Measurements from ENCODE around the gene LYRM4. TPM values are rescaled to one million over a fixed set of nuclear protein-coding genes. Genes with fewer than 3 reads are reported as not detected.

The LYRM4 gene
- total RNA-seq, 1 donor from 2014 or later, result 19.2 TPM

- Histone ChIP-seq H3K4me3 (no peak overlapping the region), H3K27me3 (no peaks in the 10 kb centered on the region), H3K9me3 (no peaks in the 10 kb centered on the region), H3K27ac (no peak overlapping the region), H3K4me1 (no peaks in the 10 kb centered on the region), H3K36me3 (no peaks in the 10 kb centered on the region)
- intact Hi-C loops (cut with DNase I), result no loop called here
- DNase-seq (ENCODE audit: extremely low spot score in 2 of 2), result no peak
- TF ChIP-seq, protein P1, sequence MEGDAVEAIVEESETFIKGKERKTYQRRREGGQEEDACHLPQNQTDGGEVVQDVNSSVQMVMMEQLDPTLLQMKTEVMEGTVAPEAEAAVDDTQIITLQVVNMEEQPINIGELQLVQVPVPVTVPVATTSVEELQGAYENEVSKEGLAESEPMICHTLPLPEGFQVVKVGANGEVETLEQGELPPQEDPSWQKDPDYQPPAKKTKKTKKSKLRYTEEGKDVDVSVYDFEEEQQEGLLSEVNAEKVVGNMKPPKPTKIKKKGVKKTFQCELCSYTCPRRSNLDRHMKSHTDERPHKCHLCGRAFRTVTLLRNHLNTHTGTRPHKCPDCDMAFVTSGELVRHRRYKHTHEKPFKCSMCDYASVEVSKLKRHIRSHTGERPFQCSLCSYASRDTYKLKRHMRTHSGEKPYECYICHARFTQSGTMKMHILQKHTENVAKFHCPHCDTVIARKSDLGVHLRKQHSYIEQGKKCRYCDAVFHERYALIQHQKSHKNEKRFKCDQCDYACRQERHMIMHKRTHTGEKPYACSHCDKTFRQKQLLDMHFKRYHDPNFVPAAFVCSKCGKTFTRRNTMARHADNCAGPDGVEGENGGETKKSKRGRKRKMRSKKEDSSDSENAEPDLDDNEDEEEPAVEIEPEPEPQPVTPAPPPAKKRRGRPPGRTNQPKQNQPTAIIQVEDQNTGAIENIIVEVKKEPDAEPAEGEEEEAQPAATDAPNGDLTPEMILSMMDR (IDR thresholded peaks at IDR 0.05), result no peak
- TF ChIP-seq POLR2A (IDR thresholded peaks at IDR 0.05), result no peak
- no peak for TF ChIP-seq POLR2AphosphoS5 (IDR thresholded peaks at IDR 0.05; ENCODE audit: insufficient read depth in 1 of 2, low read depth in 1 of 2)
Measured at GRCh38 chr6:5294392-5295211, 33.9 kb upstream of the LYRM4 start.

DNA sequence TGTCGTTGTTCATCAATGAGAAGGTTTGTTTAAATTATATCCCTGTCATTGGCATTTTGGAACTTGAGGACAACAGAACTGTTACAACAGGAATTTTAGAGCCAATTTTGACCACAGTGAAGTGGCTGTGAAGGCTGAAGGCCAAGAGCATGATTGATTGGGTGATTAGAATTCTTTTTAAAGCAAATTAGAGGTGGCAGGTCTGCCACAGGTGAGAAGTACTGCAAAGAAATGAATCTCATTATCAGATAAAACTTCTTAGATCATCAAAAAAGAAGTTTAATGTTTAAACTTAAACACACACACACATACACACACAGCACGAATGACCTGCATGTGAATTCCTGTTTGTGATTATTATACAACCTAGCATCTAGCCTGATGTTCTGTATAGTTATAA lies 32.9 kb upstream of the LYRM4 start:
- intact Hi-C loops (cut with DNase I), result no loop called here
- Histone ChIP-seq H3K36me3 (no peaks in the 10 kb centered on the region), H3K4me1 (no peaks in the 10 kb centered on the region), H3K27me3 (no peaks in the 10 kb centered on the region), H3K9me3 (no peaks in the 10 kb centered on the region), H3K27ac (no peak overlapping the region), H3K4me3 (no peak overlapping the region)
- DNase-seq (ENCODE audit: extremely low spot score in 2 of 2), result no peak
- TF ChIP-seq POLR2AphosphoS5 (IDR thresholded peaks at IDR 0.05; ENCODE audit: insufficient read depth in 1 of 2, low read depth in 1 of 2) (no peak), POLR2A (IDR thresholded peaks at IDR 0.05) (no peak)
- TF ChIP-seq, protein P1 (IDR thresholded peaks at IDR 0.05), result no peak

DNA sequence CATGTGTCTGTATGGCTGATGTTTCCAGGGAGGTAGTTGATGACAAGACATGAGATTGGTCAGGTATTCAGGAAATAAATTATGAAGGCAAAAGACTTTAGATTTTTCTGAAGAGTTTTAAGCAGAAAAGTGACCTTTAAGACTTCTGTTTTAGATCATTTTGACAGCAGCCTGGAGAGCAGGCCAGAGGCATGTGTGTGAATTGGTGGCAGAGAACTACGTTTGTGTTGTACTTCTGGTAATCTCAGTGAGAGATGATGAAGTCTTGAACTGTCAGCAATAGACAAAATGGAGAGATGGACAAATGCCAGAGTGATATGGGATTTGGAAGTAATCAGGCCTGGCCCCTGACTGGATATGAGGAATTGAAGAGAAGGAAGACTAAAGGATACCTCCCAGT lies 31.4 kb upstream of the LYRM4 start:
- Histone ChIP-seq H3K4me3 (no peak overlapping the region), H3K27me3 (no peaks in the 10 kb centered on the region), H3K36me3 (no peaks in the 10 kb centered on the region), H3K27ac (no peak overlapping the region), H3K9me3 (no peaks in the 10 kb centered on the region), H3K4me1 (peaks cover 12% of the 10 kb centered on the region)
- intact Hi-C loops (cut with DNase I), result no loop called here
- TF ChIP-seq POLR2AphosphoS5 (IDR thresholded peaks at IDR 0.05; ENCODE audit: insufficient read depth in 1 of 2, low read depth in 1 of 2) (no peak), POLR2A (IDR thresholded peaks at IDR 0.05) (no peak)
- TF ChIP-seq, protein P1 (IDR thresholded peaks at IDR 0.05), result no peak
- no peak for DNase-seq (ENCODE audit: extremely low spot score in 2 of 2)

DNA sequence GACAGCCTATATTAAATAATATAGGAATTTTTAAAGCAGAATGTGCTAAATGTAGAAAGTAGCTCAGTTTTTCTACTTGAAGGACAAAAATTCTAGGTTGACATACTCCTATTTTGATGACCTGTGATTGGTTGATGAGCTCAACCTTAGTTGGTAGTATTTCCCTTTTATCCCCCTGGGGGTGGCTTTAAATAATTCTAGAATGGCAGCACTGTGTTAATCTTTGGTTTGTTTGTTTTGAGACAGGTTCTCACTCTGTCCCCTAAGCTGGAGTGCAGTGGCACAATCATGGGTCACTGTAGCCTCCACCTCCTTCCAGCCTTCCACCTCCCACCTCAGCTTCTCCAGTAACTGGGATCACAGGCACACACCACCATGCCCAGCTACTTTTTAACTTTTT lies 29.8 kb upstream of the LYRM4 start:
- Histone ChIP-seq H3K27me3 (no peaks in the 10 kb centered on the region), H3K9me3 (no peaks in the 10 kb centered on the region), H3K4me3 (no peak overlapping the region), H3K36me3 (no peaks in the 10 kb centered on the region), H3K4me1 (peaks cover 17% of the 10 kb centered on the region), H3K27ac (no peak overlapping the region)
- TF ChIP-seq POLR2A (IDR thresholded peaks at IDR 0.05) (no peak), POLR2AphosphoS5 (IDR thresholded peaks at IDR 0.05; ENCODE audit: insufficient read depth in 1 of 2, low read depth in 1 of 2) (no peak)
- TF ChIP-seq, protein P1 (IDR thresholded peaks at IDR 0.05), result no peak
- intact Hi-C loops (cut with DNase I), result no loop called here
- DNase-seq (ENCODE audit: extremely low spot score in 2 of 2), result no peak

DNA sequence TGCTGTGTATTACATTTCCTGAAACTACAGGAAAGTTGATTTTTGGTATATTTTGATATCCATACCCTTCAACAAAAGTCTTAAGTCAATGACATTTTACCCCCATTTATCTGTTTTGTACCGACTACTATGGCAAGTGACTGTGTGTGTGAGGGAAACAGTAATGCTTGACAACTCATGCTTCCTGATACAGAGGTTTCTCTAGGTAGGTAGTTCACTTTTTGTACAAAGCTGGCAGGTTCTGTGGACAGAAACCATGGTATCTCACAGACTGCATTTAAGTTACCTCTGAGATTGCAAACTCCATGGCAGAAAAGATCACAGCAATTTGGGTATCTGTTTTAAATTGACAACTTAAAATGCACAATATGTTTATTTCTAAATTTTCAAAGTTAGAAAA lies 29.3 kb upstream of the LYRM4 start:
- H3K9me3 ChIP-seq, result no peaks in the 10 kb centered on the region
- no peak overlapping the region for H3K4me3 ChIP-seq
- H3K27ac ChIP-seq, result no peak overlapping the region
- no peak for TF ChIP-seq POLR2AphosphoS5 (IDR thresholded peaks at IDR 0.05; ENCODE audit: insufficient read depth in 1 of 2, low read depth in 1 of 2)
- no peak for TF ChIP-seq POLR2A (IDR thresholded peaks at IDR 0.05)
- TF ChIP-seq, protein P1 (IDR thresholded peaks at IDR 0.05), result no peak
- intact Hi-C loops (cut with DNase I), result no loop called here
- no peak for DNase-seq (ENCODE audit: extremely low spot score in 2 of 2)
- H3K4me1 ChIP-seq, result peaks cover 17% of the 10 kb centered on the region
- no peaks in the 10 kb centered on the region for H3K27me3 ChIP-seq
- H3K36me3 ChIP-seq, result no peaks in the 10 kb centered on the region
